DND-41 (cell line): ENCODE measurements around the gene WNT1.

Experiments used
- CTCF ChIP-seq: IDR thresholded peaks from 2 replicates; pipeline ENCODE4 v1.5.1; 2012; ENCODE audit warnings: borderline replicate concordance, low read length, moderate library complexity, mild to moderate bottlenecking; ENCODE audit not compliant: poor library complexity, severe bottlenecking; ENCODE audit errors: extremely low read depth
- EZH2 ChIP-seq: IDR thresholded peaks from 3 replicates; pipeline ENCODE4 v1.6.1; 2012; ENCODE audit warnings: borderline replicate concordance, low read depth, mild to moderate bottlenecking, moderate library complexity, low read length, inconsistent platforms; ENCODE audit not compliant: severe bottlenecking

GRCh38 chr12:48946205-48946604, 31.9 kb upstream of the WNT1 start:
- TF ChIP-seq CTCF (no peak), EZH2 (no peak)
